DOHH2 (cell line): ENCODE results near the gene DHRS3.

Source experiments
- CTCF ChIP-seq: fragments of 200-600 bp; sonication (generic); IDR thresholded peaks from one replicate; pipeline ENCODE4 v1.5.1; 2014; ENCODE audit warnings: antibody characterized with exemption, mild to moderate bottlenecking, low read depth, low read length; ENCODE audit not compliant: poor library complexity, severe bottlenecking
- EZH2phosphoT487 ChIP-seq: fragments of 200-600 bp; sonication (generic); IDR thresholded peaks from 2 replicates; pipeline ENCODE4 v1.6.1; 2017; ENCODE audit warnings: borderline replicate concordance, mild to moderate bottlenecking, antibody characterized with exemption, low read length, moderate library complexity, mixed read lengths

- TF ChIP-seq CTCF (no peak), EZH2phosphoT487 (no peak)
Measured at GRCh38 chr1:12631571-12631970, 13.6 kb upstream of the DHRS3 start.
